Measurements from ENCODE around the gene HECA. TPM values are rescaled to one million over a fixed set of nuclear protein-coding genes. Genes with fewer than 3 reads are reported as not detected.

The HECA gene
- total and polyA plus RNA-seq, 2 of the 8 experiments (the other 6 are each of a cell fraction or from before 2014, with no cell fraction given), result 2.4 to 9.2 TPM

GRCh38 chr6:139184047-139184446 lies 49.2 kb downstream of the HECA start (continued):
- no peak for TF ChIP-seq EGR1 (IDR thresholded peaks at IDR 0.05; ENCODE audit: borderline replicate concordance, low read depth, low read length)
